ENCODE data around the gene ODAD2.

The ODAD2 gene

DNA sequence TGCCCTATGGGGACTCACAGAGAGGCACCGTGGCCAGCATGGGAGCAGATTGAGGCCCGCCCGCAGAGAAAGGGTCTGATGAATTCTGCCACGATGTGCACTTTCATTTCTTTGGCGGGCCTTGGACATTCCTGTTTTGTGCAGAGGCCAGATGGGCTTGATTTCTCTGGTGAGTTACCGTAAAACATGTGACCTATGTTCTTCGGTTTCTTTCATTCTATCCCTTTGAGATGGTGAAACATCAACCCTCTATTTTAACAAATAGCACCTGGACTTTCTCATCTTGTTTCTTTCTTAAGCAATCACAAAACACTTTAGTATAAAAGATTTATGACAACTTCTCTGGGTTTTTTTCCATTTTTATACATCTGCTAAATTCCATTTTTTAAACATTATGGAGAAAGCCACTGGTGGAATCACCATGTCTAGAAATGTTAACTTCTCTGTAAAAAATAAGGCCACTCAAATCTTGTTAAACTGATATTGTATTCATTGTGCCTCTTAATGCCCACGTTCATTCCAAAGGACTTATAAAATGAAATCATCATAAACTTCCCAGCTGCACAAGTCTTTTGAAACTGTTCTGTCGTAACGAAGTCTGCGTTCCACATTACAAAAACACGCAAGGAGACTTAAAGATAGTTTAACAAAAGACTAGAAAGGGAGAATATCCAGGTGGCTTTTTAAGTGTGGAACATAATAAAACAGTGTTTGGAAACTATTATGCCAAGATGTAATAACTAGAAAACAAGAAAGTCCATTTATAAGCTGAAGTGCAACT is 21.4 kb upstream of the ODAD2 start:
- Histone ChIP-seq H3K27ac (replicated peaks) (no peak overlapping the region), H3K4me3 (replicated peaks; ENCODE audit: insufficient read depth, low read length) (no peak overlapping the region), H3K27me3 (ENCODE audit: insufficient read depth, poor library complexity, severe bottlenecking) (no peaks in the 10 kb centered on the region)
- TF ChIP-seq, protein P1, sequence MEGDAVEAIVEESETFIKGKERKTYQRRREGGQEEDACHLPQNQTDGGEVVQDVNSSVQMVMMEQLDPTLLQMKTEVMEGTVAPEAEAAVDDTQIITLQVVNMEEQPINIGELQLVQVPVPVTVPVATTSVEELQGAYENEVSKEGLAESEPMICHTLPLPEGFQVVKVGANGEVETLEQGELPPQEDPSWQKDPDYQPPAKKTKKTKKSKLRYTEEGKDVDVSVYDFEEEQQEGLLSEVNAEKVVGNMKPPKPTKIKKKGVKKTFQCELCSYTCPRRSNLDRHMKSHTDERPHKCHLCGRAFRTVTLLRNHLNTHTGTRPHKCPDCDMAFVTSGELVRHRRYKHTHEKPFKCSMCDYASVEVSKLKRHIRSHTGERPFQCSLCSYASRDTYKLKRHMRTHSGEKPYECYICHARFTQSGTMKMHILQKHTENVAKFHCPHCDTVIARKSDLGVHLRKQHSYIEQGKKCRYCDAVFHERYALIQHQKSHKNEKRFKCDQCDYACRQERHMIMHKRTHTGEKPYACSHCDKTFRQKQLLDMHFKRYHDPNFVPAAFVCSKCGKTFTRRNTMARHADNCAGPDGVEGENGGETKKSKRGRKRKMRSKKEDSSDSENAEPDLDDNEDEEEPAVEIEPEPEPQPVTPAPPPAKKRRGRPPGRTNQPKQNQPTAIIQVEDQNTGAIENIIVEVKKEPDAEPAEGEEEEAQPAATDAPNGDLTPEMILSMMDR (IDR thresholded peaks at IDR 0.05; ENCODE audit: insufficient read depth, low read length): no peak
- TF ChIP-seq POLR2AphosphoS5 (IDR thresholded peaks at IDR 0.05; ENCODE audit: low read depth) (no peak), GABPA (IDR thresholded peaks at IDR 0.05; ENCODE audit: low read depth) (no peak)
- TF ChIP-seq, protein P2, sequence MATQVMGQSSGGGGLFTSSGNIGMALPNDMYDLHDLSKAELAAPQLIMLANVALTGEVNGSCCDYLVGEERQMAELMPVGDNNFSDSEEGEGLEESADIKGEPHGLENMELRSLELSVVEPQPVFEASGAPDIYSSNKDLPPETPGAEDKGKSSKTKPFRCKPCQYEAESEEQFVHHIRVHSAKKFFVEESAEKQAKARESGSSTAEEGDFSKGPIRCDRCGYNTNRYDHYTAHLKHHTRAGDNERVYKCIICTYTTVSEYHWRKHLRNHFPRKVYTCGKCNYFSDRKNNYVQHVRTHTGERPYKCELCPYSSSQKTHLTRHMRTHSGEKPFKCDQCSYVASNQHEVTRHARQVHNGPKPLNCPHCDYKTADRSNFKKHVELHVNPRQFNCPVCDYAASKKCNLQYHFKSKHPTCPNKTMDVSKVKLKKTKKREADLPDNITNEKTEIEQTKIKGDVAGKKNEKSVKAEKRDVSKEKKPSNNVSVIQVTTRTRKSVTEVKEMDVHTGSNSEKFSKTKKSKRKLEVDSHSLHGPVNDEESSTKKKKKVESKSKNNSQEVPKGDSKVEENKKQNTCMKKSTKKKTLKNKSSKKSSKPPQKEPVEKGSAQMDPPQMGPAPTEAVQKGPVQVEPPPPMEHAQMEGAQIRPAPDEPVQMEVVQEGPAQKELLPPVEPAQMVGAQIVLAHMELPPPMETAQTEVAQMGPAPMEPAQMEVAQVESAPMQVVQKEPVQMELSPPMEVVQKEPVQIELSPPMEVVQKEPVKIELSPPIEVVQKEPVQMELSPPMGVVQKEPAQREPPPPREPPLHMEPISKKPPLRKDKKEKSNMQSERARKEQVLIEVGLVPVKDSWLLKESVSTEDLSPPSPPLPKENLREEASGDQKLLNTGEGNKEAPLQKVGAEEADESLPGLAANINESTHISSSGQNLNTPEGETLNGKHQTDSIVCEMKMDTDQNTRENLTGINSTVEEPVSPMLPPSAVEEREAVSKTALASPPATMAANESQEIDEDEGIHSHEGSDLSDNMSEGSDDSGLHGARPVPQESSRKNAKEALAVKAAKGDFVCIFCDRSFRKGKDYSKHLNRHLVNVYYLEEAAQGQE (IDR thresholded peaks at IDR 0.05; ENCODE audit: insufficient replicate concordance, low read depth): no peak
- DNase-seq (ENCODE audit: low read depth in 1 of 2, low spot score in 1 of 2): no peak

DNA sequence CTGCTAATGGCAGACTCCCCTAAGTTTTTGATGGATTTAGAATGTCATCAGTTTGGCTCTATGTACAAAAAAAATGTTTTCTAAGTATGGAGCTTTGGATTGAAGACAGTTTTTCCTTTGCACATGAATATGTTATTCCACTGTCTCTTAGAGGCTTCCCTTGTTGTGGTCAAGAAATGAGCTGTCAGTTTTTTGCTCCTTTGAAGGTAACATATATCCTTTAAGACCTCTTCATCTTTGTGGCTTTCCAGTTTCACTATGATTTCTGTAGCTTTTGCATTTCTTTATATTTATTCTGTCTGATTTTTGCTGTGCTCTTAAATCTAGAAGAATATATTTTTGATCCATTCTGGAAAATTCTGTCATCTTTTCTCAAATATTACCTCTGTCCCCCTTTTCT is 15.8 kb upstream of the ODAD2 start:
- TF ChIP-seq POLR2AphosphoS5 (IDR thresholded peaks at IDR 0.05; ENCODE audit: low read depth): no peak

DNA sequence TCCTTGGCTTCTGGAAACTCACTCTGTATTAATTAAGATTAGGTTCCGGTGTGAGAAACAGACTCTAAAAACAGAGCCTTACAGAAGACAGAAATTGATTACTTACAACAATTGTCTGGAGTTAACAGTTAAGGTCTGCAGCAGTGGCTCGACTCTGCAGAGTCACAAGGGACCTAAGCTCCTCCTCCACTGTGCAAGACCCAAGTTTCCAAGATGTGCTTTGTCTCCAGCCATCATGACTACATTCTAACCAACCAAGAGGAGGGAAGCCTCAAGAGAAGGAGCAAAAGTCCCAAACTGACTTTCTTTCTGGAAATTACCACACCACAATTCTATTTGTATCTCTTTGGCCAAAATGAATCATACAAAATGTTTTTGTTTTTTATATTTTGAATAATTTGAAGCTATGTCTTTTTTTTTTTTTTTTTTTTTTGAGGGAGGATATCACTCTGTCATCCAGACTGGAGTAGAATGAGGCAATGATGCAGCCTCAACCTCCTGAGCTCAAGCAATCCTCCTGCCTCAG is 14.2 kb upstream of the ODAD2 start:
- Histone ChIP-seq H3K27ac (replicated peaks) (no peak overlapping the region), H3K4me3 (replicated peaks; ENCODE audit: insufficient read depth, low read length) (no peak overlapping the region), H3K27me3 (ENCODE audit: insufficient read depth, poor library complexity, severe bottlenecking) (no peaks in the 10 kb centered on the region)
- DNase-seq (ENCODE audit: low read depth in 1 of 2, low spot score in 1 of 2): no peak
- TF ChIP-seq, protein P2 (IDR thresholded peaks at IDR 0.05; ENCODE audit: insufficient replicate concordance, low read depth): no peak
- TF ChIP-seq SPI1 (IDR thresholded peaks at IDR 0.05; ENCODE audit: borderline replicate concordance, low read depth) (no peak), GABPA (IDR thresholded peaks at IDR 0.05; ENCODE audit: low read depth) (no peak), POLR2AphosphoS5 (IDR thresholded peaks at IDR 0.05; ENCODE audit: low read depth) (no peak)
- TF ChIP-seq, protein P1 (IDR thresholded peaks at IDR 0.05; ENCODE audit: insufficient read depth, low read length): no peak

More for the DNA sequence above, 15.8 kb upstream of the ODAD2 start:
- H3K27ac ChIP-seq (replicated peaks): no peak overlapping the region
- no peak overlapping the region for H3K4me3 ChIP-seq (replicated peaks; ENCODE audit: insufficient read depth, low read length)
- H3K27me3 ChIP-seq (ENCODE audit: insufficient read depth, poor library complexity, severe bottlenecking): no peaks in the 10 kb centered on the region
- no peak for DNase-seq (ENCODE audit: low read depth in 1 of 2, low spot score in 1 of 2)

DNA sequence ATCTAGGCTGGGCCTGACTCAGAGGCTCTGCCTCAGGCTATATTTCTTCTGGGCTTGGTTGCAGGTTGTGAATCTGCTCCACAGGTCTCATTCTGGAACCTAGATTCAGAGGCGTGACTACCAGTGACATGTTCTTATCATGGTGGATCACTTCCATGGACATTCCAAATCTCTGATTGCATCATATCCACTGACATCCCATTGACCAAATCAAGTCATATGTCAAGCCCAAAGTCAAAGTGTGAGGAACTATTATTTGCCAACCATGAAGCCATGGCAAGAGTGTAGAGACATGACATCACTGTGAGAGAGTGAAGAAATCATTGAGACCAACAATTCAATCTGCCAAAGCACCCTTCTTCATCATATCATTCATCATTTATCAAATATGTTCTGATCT is 11.9 kb upstream of the ODAD2 start:
- no peak for TF ChIP-seq SPI1 (IDR thresholded peaks at IDR 0.05; ENCODE audit: borderline replicate concordance, low read depth)
- TF ChIP-seq, protein P2 (IDR thresholded peaks at IDR 0.05; ENCODE audit: insufficient replicate concordance, low read depth): no peak
- no peak for TF ChIP-seq GABPA (IDR thresholded peaks at IDR 0.05; ENCODE audit: low read depth)
- TF ChIP-seq, protein P1 (IDR thresholded peaks at IDR 0.05; ENCODE audit: insufficient read depth, low read length): no peak
- TF ChIP-seq POLR2AphosphoS5 (IDR thresholded peaks at IDR 0.05; ENCODE audit: low read depth): no peak
- H3K27ac ChIP-seq (replicated peaks): no peak overlapping the region
- DNase-seq (ENCODE audit: low read depth in 1 of 2, low spot score in 1 of 2): no peak
- no peaks in the 10 kb centered on the region for H3K27me3 ChIP-seq (ENCODE audit: insufficient read depth, poor library complexity, severe bottlenecking)
- H3K4me3 ChIP-seq (replicated peaks; ENCODE audit: insufficient read depth, low read length): no peak overlapping the region
